IMR-90 (cell line): Measurements from ENCODE around the gene PCGF2. TPM values are rescaled to one million over a fixed set of nuclear protein-coding genes. Genes with fewer than 3 reads are reported as not detected.
"Not testable (repeated sequence)": the region's sequence is repeated elsewhere in the genome, so short reads cannot be mapped to it uniquely, and the experiment has no call there.

ENCODE experiments used
- ATAC-seq: fragments of 200-7000 bp; cut with Tn5 transposase; 2 replicates; pipeline ENCODE4 v1.9.1; 2020; ENCODE audit warnings: low read depth, mild to moderate bottlenecking, moderate library complexity
- BruUV-seq: library from RNA; stranded (reverse); fragments of 400-500 nt; replicated peaks from 2 replicates; lab custom pipeline; 2021; lab: Mats Ljungman, UMichigan
- CTCF ChIA-PET: fragments of 300-600 bp; formaldehyde crosslinking; extraction: SDS; loops from one replicate; lab custom pipeline; 2021; ENCODE audit warnings: antibody characterized with exemption; lab: Yijun Ruan, JAX
- POLR2A ChIA-PET: fragments of 300-600 bp; sonication (Branson Sonifier 250); formaldehyde crosslinking; loops from one replicate; lab custom pipeline; 2022; ENCODE audit warnings: antibody characterized with exemption; ENCODE audit not compliant: unreplicated experiment; lab: Charles Lee
- DNase-seq: peaks from one replicate; pipeline ENCODE4 v3.0.0; 2013
- H2AFZ ChIP-seq: replicated peaks from 2 replicates; pipeline ENCODE3; 2013; ENCODE audit warnings: low read length, mild to moderate bottlenecking; ENCODE audit not compliant: poor library complexity
- H2AK5ac ChIP-seq: 2 replicates; pipeline ENCODE4 v1.6.1; 2013; ENCODE audit warnings: low read depth, low read length, inconsistent platforms
- H2AK9ac ChIP-seq: replicated peaks from 2 replicates; pipeline ENCODE3; 2013; ENCODE audit warnings: mild to moderate bottlenecking, low read depth, low read length, moderate library complexity; ENCODE audit not compliant: poor library complexity
- H2BK120ac ChIP-seq: 2 replicates; pipeline ENCODE4 v1.6.1; 2013; ENCODE audit warnings: low read depth, low read length, inconsistent platforms
- H2BK15ac ChIP-seq: 3 replicates; pipeline ENCODE4 v1.6.1; 2013; ENCODE audit warnings: low read depth, low read length, inconsistent platforms
- H2BK20ac ChIP-seq: 2 replicates; pipeline ENCODE4 v1.6.1; 2013; ENCODE audit warnings: low read depth, mild to moderate bottlenecking, inconsistent platforms, low read length, moderate library complexity
- H2BK5ac ChIP-seq: 2 replicates; pipeline ENCODE4 v1.6.1; 2013; ENCODE audit warnings: mild to moderate bottlenecking, low read depth, low read length, inconsistent platforms; ENCODE audit not compliant: poor library complexity, severe bottlenecking
- H3K14ac ChIP-seq: replicated peaks from 2 replicates; pipeline ENCODE4 v1.6.1; 2013; ENCODE audit warnings: low read depth, low read length, inconsistent platforms
- H3K18ac ChIP-seq: 2 replicates; pipeline ENCODE4 v1.6.1; 2013; ENCODE audit warnings: low read depth, low read length, control low read depth
- H3K23ac ChIP-seq: 2 replicates; pipeline ENCODE4 v1.6.1; 2013; ENCODE audit warnings: low read depth, low read length, inconsistent platforms
- H3K27ac ChIP-seq: 2 replicates; pipeline ENCODE4 v1.5.1; 2013; ENCODE audit warnings: mild to moderate bottlenecking, control low read depth, low read length; ENCODE audit not compliant: insufficient read depth
- H3K27me3 ChIP-seq: 2 replicates; pipeline ENCODE4 v1.6.1; 2013; ENCODE audit warnings: low read length; ENCODE audit not compliant: control insufficient read depth, insufficient read depth
- H3K36me3 ChIP-seq: 2 replicates; pipeline ENCODE4 v1.6.1; 2013; ENCODE audit warnings: low read length, mixed read lengths; ENCODE audit not compliant: control insufficient read depth, insufficient read depth
- H3K4ac ChIP-seq: 2 replicates; pipeline ENCODE4 v1.6.1; 2013; ENCODE audit warnings: low read depth, low read length, inconsistent platforms
- H3K4me1 ChIP-seq: 2 replicates; pipeline ENCODE4 v1.6.1; 2013; ENCODE audit warnings: low read length, mixed read lengths; ENCODE audit not compliant: control insufficient read depth, insufficient read depth
- H3K4me2 ChIP-seq: 2 replicates; pipeline ENCODE4 v1.6.1; 2013; ENCODE audit warnings: low read depth, mild to moderate bottlenecking, control low read depth, low read length, moderate library complexity
- H3K4me3 ChIP-seq: 2 replicates; pipeline ENCODE4 v1.5.1; 2013; ENCODE audit warnings: low read depth, mild to moderate bottlenecking, control low read depth, low read length, moderate library complexity; ENCODE audit not compliant: insufficient read depth
- H3K56ac ChIP-seq: 2 replicates; pipeline ENCODE4 v1.6.1; 2013; ENCODE audit warnings: low read length, inconsistent platforms; ENCODE audit not compliant: insufficient read depth; ENCODE audit errors: extremely low read depth
- H3K79me1 ChIP-seq, 2 experiments: 2 replicates each; pipeline ENCODE4 v1.6.1; 2013; ENCODE audit warnings: low read length in 2 of 2, inconsistent platforms in 1 of 2, low read depth in 1 of 2
- H3K9ac ChIP-seq: 2 replicates; pipeline ENCODE4 v1.6.1; 2013; ENCODE audit warnings: low read depth, low read length, control low read depth
- H3K9me1 ChIP-seq: 2 replicates; pipeline ENCODE4 v1.6.1; 2013; ENCODE audit warnings: low read length, inconsistent platforms; ENCODE audit not compliant: insufficient read depth
- H3K9me3 ChIP-seq: 2 replicates; pipeline ENCODE4 v1.6.1; 2013; ENCODE audit warnings: low read length; ENCODE audit not compliant: control insufficient read depth, insufficient read depth
- H4K20me1 ChIP-seq: 2 replicates; pipeline ENCODE4 v1.6.1; 2013; ENCODE audit warnings: low read length, inconsistent platforms; ENCODE audit not compliant: insufficient read depth
- H4K5ac ChIP-seq: 2 replicates; pipeline ENCODE4 v1.6.1; 2013; ENCODE audit warnings: mild to moderate bottlenecking, low read depth, low read length, control low read depth
- H4K8ac ChIP-seq, 2 experiments: 2 replicates each; pipeline ENCODE4 v1.6.1; 2013; ENCODE audit warnings: low read depth in 2 of 2, low read length in 2 of 2, control low read depth in 1 of 2, inconsistent platforms in 1 of 2
- H4K91ac ChIP-seq: 2 replicates; pipeline ENCODE4 v1.6.1; 2013; ENCODE audit warnings: low read depth, low read length, inconsistent platforms; ENCODE audit not compliant: insufficient read depth
- WGBS, 2 experiments: methylation state at CpG; one replicate each; pipeline versions ENCODE4 v1.1.5 to v1.1.7; 2013; ENCODE audit warnings: missing lambda C conversion rate in 2 of 2; ENCODE audit not compliant: insufficient read length in 1 of 2; ENCODE audit errors: extremely low coverage in 2 of 2; 5-methylcytosine and 5-hydroxymethylcytosine counted together
- dilution Hi-C: fragments of 300-500 bp; cut with HindIII; formaldehyde crosslinking; loops from one replicate; pipeline ENCODE4 v1.14.3; 2018; ENCODE audit warnings: low sequenced_read_pairs; ENCODE audit not compliant: unreplicated experiment
- in situ Hi-C: fragments of 300-500 bp; cut with MboI; formaldehyde crosslinking; loops from 3 replicates; pipeline ENCODE4 v1.14.3; 2019; ENCODE audit warnings: low sequenced_read_pairs, inconsistent platforms, mixed read lengths
- intact Hi-C: fragments of 100-400 bp; cut with micrococcal nuclease; formaldehyde crosslinking; loops from 2 replicates; pipeline ENCODE4 v1.10.0; 2022
- polyA plus RNA-seq, 3 experiments: library from polyadenylated mRNA; depleted of rRNA; stranded (reverse); fragments of >200 nt; gene quantifications; 2 replicates each; pipeline ENCODE4 v1.2.3, GENCODE V29; 2012; ENCODE audit warnings: low replicate concordance in 1 of 3
- total RNA-seq: library from RNA; depleted of rRNA; stranded (reverse); fragments of >200 nt; gene quantifications from 2 replicates; pipeline ENCODE4 v1.2.3, GENCODE V29; 2012

The PCGF2 gene
- total and polyA plus RNA-seq, 2 of the 4 experiments (the other 2 are of a cell fraction): 1.1 to 18.2 TPM

- Histone ChIP-seq H3K79me1 (peaks cover 7 to 17% of the 10 kb centered on the region in 2 experiments; a peak in 3 of 4 replicates), H3K36me3 (peaks cover 22% of the 10 kb centered on the region), H3K9me1 (0 out of 2 replicates have a peak, but pooled peaks cover 11% of the 10 kb centered on the region)
- BruUV-seq, H3K18ac ChIP-seq, H2AFZ ChIP-seq, H2AK5ac ChIP-seq, H3K4me2 ChIP-seq, H2BK120ac ChIP-seq, H2BK5ac ChIP-seq, H3K27me3 ChIP-seq, ATAC-seq, CTCF ChIA-PET, H3K4ac ChIP-seq, H4K91ac ChIP-seq, H2BK15ac ChIP-seq, H3K56ac ChIP-seq, H2BK20ac ChIP-seq, intact Hi-C loops, H4K20me1 ChIP-seq, H2AK9ac ChIP-seq, dilution Hi-C loops, H3K14ac ChIP-seq, H4K8ac ChIP-seq, H3K9ac ChIP-seq, POLR2A ChIA-PET, H3K27ac ChIP-seq, H3K4me1 ChIP-seq, H3K4me3 ChIP-seq, H3K23ac ChIP-seq, H4K5ac ChIP-seq, H3K9me3 ChIP-seq, DNase-seq, in situ Hi-C loops: not testable (repeated sequence)
- no CpG with 5 or more reads among the region's 8 CpGs for WGBS, 2 experiments
These were observed 22.0 kb downstream of the PCGF2 start for GRCh38 chr17:38726145-38726544.
